HG03159 (cell line): Measurements from ENCODE around the gene KIF23.
"Not testable (repeated sequence)": the region's sequence is repeated elsewhere in the genome, so short reads cannot be mapped to it uniquely, and the experiment has no call there.

ENCODE experiments used
- ATAC-seq: cut with Tn5 transposase; IDR thresholded peaks from one replicate; pipeline ENCODE4 v1.9.1; 2021; ENCODE audit warnings: mild to moderate bottlenecking, moderate library complexity; ENCODE audit not compliant: unreplicated experiment

KIF23 gene

DNA sequence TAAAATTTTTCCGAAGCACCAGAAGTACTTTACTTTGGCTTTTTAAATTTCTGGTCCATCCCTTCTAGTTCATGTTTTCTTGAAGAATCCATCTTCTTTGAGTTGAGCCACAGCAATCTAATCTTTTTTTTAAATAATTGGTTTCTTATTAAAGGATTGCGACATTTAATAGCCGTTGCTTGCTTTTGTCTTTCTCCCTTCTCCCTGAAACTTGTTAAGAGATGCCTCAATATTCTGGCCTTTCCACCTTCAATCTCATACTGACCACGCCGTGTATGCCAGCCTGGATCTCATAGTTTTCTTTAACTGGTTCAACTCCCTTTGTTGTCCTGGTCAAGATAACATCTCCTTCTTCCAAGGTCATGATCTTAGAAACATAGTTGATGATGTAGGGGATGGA lies 20.1 kb downstream of the KIF23 start:
- ATAC-seq: no peak

DNA sequence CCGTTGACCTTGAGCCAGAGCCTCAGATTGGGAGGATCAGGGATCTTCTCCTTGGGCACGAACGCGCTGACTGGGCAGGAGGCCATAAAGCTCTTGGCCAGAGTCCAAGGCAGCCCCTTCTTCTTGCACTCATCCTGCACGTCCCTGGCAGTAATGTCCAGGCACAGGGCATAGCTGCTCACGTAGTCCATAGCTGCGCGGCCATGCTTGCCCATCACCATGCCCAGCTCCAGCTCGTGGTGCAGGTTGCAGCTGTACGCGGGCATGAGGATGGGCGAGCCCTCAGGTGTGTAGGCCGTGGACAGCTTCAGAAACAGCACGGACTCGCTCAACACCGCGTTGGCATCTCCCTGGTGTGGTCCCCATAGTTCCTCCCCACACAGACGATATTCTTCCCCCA lies 20.5 kb downstream of the KIF23 start:
- ATAC-seq: no peak

DNA sequence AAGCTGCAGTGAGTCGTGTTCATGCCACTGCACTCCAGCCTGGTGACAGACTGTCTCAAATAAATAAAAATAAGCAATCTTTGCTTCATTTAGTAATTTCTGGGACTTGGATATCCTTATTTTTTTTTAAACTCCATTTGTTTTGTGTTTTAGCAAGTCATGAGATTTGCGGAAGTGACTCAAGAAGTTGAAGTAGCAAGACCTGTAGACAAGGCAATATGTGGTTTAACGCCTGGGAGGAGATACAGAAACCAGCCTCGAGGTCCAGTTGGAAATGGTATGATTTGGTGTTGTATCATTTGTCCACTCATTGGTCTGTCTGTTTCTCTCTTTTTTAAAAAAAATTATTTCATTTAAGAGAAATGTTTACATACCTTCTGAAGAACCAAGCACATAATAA lies 21.8 kb downstream of the KIF23 start:
- no peak for ATAC-seq

GRCh38 chr15:69436951-69437350 lies 22.8 kb downstream of the KIF23 start:
- ATAC-seq: no peak

DNA sequence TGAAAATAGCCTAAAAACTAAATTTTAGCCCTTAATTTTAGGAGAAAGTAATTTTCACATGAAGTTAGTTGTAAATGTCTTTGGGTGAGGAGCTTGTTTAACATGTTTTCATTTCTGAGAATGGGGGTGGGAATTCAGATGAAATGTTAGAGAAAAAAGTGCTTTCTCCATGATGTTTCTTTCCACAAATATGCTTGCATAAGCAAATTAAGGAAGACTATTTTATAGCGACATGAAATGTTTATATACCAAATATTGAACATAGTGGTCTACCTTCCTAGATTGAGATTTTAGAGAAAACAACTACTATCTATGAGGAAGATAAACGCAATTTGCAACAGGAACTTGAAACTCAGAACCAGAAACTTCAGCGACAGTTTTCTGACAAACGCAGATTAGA lies 25.5 kb downstream of the KIF23 start:
- ATAC-seq: no peak

DNA sequence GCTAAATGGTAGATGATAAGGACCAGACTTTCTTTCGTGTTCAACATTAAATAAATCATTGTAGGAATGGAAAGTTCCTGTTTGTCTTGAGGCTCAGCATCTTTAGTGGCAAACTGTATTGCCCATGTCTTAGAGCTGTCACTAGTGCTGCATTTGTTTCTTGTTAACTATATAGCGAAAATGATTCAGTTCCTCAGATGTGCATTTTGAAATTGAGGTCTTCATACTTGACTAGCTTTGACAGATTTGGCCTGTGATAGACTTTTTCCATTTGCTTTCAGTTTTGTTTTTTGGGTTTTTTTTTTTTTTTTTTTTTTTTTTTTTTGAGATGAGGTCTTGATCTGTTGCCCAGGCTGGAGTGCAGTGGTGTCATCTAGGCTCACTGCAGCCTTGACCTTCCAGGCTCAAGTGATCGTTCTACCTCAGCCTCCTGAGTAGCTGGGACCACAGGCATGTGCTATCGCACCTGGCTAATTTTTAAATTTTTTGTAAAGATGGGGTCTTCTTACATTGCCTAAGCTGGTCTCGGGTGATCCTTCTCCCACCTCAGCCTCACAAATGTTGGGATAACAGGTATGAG lies 29.0 kb downstream of the KIF23 start:
- ATAC-seq: no peak

GRCh38 chr15:69444686-69445085 lies 30.5 kb downstream of the KIF23 start:
- no peak for ATAC-seq

DNA sequence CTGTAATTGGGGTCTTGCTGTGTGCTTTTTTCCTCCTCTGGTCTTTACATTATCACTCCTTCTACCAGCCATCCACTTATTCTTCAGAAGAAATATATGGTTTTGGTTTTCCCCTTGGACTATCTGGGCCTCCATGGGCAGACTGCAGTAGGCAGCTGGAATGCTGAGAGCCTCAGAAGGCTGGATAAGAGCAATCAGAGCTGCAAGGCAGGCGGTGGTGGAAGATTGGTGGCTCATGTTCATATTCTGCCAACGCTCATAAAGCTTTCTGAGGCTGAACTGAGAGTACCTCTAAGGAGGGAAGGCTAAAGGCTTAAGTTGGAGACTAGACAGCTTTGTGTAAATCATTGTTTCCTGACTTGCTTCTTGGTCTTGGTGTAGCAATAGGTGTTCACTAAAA lies 32.8 kb downstream of the KIF23 start:
- no peak for ATAC-seq

- not testable (repeated sequence) for ATAC-seq
Observed at GRCh38 chr15:69450221-69450620, 36.1 kb downstream of the KIF23 start.

- ATAC-seq: no peak
Observed at GRCh38 chr15:69450968-69451695, 37.0 kb downstream of the KIF23 start.

- ATAC-seq: peak; percentile 22
Observed at GRCh38 chr15:69451951-69452691, 38.0 kb downstream of the KIF23 start.

DNA sequence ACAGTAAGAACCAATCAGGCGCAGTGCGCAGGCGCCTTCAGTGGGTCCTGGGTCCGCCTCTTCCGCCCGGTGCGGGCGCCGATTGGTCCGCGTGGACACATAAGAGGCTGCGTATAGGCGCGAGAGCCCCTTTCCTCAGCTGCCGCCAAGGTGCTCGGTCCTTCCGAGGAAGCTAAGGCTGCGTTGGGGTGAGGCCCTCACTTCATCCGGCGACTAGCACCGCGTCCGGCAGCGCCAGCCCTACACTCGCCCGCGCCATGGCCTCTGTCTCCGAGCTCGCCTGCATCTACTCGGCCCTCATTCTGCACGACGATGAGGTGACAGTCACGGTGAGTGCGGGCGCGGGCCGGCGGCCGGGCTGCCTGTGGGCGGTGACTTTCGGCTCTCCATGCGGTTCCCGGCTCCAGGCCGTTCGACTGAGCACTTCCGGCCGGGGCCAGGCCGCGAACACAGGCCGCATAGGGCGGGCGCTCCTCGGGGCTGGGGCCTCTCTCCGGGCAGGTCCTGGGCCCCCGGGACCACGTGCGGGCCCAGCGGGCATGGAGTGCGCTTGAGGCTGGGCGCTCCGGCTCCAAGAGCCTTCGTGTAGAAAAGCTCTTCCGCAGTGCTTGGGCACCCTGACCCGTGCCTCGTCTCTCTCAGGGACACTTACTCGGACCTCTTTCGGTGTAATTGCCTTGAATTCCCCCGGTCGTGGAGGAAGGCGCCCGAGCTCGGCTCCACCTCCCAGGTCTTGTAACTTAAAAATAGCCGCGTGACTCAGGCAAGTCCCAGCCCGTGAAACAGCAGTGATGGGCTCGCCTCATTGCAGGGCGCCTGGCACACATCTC lies 38.8 kb downstream of the KIF23 start, which contains the start of gene RPLP1:
RPLP1 (plus strand) TSS at position 127 of the 830 bp plus-strand sequence; CDS start at position 258, 131 bp downstream.
- ATAC-seq: peak; percentile 80

DNA sequence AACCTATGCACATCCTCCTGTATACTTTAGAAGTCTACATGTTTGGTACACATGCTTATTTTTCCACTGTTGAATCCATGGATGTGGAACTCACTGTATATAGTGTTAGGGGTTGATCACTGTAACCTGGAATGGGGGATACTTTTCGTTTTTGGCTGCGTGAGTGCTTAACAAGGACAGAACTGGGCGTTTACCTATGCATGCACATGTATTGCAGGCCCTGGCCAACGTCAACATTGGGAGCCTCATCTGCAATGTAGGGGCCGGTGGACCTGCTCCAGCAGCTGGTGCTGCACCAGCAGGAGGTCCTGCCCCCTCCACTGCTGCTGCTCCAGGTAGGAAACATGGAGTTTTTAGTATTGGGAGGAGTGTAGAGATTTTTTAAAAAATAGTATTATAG lies 40.8 kb downstream of the KIF23 start:
- no peak for ATAC-seq

DNA sequence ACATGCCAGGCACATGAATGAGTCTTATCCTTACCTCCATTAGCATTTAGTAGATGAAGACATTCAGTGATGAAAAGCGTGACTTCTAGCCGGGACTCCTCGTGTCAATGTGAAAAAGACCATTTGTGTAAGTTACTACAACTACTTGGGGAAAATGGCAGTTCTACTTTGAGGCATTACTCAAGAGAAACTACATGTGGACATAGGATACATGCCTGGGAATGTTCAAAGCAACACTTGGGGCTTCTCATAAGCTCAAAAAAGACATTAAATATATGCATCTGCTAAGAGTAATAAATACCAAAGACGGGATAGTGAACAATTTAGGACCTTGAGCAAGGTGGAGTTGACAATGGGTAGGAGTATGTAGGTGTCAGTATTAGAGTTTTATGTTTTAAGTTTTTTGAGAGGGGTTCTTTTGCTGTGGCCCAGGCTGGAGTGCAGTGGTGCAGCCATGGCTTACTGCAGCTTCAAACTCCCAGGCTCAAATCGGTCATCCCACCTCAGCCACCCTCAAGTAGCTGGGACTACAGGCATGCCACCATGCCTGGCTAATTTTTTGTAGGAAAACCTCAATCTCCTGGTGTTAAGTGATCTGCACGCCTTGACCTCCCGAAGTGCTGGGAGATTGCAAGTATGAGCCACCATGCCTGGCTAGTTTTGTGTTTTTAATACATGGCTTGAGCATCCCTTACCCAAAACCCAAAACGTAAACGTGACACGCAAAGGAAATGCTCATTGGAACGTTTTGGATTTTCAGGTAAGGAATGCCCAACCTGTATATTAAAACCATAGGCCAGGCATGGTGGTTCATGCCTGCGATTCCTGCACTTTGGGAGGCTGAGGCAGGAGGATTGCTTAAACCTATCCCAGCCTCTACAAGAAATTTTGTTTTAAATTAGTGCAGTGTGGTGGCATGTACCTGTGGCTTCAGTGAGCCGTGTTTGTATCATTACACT lies 42.3 kb downstream of the KIF23 start:
- no peak for ATAC-seq

DNA sequence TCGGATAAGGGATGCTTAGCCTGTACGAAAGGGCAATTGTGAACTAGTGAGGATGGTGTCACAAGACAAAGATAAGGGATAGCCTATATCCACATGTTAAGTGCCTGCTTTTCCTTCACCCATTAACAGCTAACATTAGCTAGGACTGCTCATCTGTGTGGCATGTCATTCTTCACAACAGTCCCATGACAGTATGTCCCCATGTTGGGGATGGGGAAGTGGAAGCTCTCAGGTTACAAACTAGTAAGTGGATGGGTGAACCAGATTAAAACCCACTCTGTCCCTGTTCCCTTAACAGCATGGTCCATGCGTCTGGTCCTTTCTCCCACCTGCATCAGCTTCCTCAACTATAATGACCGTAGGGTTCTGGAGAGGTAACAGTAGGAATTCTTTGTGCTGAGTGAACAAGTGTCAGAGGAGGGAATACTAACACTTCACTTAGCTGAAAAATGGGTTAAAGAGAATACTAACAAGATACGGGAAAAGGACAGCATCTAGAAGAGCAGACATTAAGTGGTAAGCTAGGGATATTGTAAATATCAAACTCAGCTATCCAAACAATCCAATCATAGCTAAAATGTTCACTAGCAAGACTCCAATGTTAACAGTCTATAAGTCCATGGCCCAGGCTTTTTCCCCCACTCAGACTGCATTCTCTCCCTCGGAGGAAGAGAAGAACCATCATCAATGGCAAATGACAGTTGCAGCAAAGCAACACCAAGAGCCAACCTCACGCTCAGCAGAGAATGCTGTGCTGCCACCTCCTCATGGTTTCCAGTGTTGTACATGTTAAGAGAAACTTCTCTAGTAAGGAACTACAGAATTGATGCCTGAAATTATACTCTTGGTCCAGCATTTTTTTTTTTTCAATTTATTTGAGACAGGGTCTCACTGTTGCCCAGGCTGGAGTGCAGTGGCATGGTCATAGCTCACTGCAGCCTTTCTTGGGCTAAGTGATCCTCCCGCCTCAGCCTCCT lies 43.4 kb downstream of the KIF23 start:
- ATAC-seq: no peak

DNA sequence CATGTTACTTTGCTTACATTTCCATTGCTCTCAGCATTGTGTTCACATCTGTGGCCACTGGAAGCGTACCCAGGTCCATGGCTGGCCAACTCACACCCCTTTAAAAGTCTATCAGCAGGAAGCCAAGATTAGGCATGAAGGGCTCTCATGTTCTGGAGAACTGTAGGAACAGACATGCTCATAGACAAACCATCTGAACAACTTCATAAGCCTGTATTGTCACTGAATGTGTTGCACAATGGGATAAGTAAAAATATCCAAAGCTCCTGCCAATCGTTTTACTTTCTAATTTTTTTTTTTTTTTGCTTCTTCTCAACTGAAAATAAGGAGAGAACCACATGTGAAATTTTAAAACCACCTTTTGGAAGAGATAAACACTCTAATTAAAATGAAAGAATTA lies 44.9 kb downstream of the KIF23 start:
- no peak for ATAC-seq

GRCh38 chr15:69460481-69460880 lies 46.3 kb downstream of the KIF23 start:
- no peak for ATAC-seq

- ATAC-seq: no peak
Observed at GRCh38 chr15:69462030-69462492, 47.9 kb downstream of the KIF23 start.
